ENCODE results near the gene DIDO1. TPM values are rescaled to one million over a fixed set of nuclear protein-coding genes. Genes with fewer than 3 reads are reported as not detected.

The DIDO1 gene
- total and polyA plus RNA-seq, 2 of the 13 experiments (the other 11 are each of a cell fraction or from before 2014, with no cell fraction given), result 75.0 to 75.1 TPM

- no peak for TF ChIP-seq ZBTB40 (IDR thresholded peaks at IDR 0.05)
- no peak for TF ChIP-seq ZBTB40 (CRISPR knock-in tag; IDR thresholded peaks at IDR 0.05)
- no peak for TF ChIP-seq PAF1 (CRISPR knock-in tag; IDR thresholded peaks at IDR 0.05)
- TF ChIP-seq RELA (CRISPR knock-in tag; IDR thresholded peaks at IDR 0.05), result no peak
- TF ChIP-seq ZNF329 (CRISPR knock-in tag; IDR thresholded peaks at IDR 0.05; ENCODE audit: low read depth), result no peak
- TF ChIP-seq PATZ1 (CRISPR knock-in tag; IDR thresholded peaks at IDR 0.05), result no peak
- 0 out of 2 replicates have a peak, but pooled peaks have one; percentile 23 for TF ChIP-seq ZZZ3 (CRISPR knock-in tag; IDR thresholded peaks at IDR 0.05; ENCODE audit: borderline replicate concordance)
- TF ChIP-seq RFX1 (IDR thresholded peaks at IDR 0.05), result peak; percentile 67; the same call in 1 of the 2 replicates
- TF ChIP-seq HMG20B (CRISPR knock-in tag; conservative IDR thresholded peaks at IDR 0.05), result no peak; the same call in 1 of the 2 replicates
- no peak for TF ChIP-seq SNAI1 (CRISPR knock-in tag; IDR thresholded peaks at IDR 0.05; ENCODE audit: borderline replicate concordance)
- no peak for TF ChIP-seq ZBTB2 (CRISPR knock-in tag; IDR thresholded peaks at IDR 0.05; ENCODE audit: low read depth)
- no peak; the same call in 1 of the 2 replicates for TF ChIP-seq HDAC2 (CRISPR knock-in tag; IDR thresholded peaks at IDR 0.05)
- no peak for TF ChIP-seq ZNF333 (CRISPR knock-in tag; IDR thresholded peaks at IDR 0.05; ENCODE audit: borderline replicate concordance)
- TF ChIP-seq ZNF598 (CRISPR knock-in tag; IDR thresholded peaks at IDR 0.05; ENCODE audit: borderline replicate concordance), result peak; percentile 89; the same call in 1 of the 2 replicates
- no peak for TF ChIP-seq HNRNPL (IDR thresholded peaks at IDR 0.05; ENCODE audit: low read depth, low read length)
- TF ChIP-seq FOXP1 (IDR thresholded peaks at IDR 0.05), result no peak
- peak; percentile 47 for TF ChIP-seq FOXP1 (CRISPR knock-in tag; IDR thresholded peaks at IDR 0.05)
- TF ChIP-seq ZIK1 (CRISPR knock-in tag; IDR thresholded peaks at IDR 0.05; ENCODE audit: borderline replicate concordance, low read depth), result no peak
- TF ChIP-seq ZNF101 (CRISPR knock-in tag; IDR thresholded peaks at IDR 0.05; ENCODE audit: borderline replicate concordance, low read depth), result 0 out of 2 replicates have a peak, but pooled peaks have one; percentile 77
These were observed 1.7 kb downstream of the DIDO1 start (continued) for GRCh38 chr20:62924442-62925075.

Measured in HepG2 (cell line).